AG09309 (cell line): ENCODE results near the gene WDR5.
"Not testable (repeated sequence)": the region's sequence is repeated elsewhere in the genome, so short reads cannot be mapped to it uniquely, and the experiment has no call there.

Source experiments
- DNase-seq: peaks from one replicate; pipeline ENCODE4 v3.0.0-alpha.2; 2010; ENCODE audit warnings: low read depth
- H3K4me3 ChIP-seq: 2 replicates; pipeline ENCODE4 v1.5.1; 2011; ENCODE audit warnings: mild to moderate bottlenecking, low read depth, low read length, moderate library complexity; ENCODE audit not compliant: control insufficient read depth
- TF ChIP-seq, protein P1 (sequence below): IDR thresholded peaks from 2 replicates; pipeline ENCODE4 v1.5.1; 2011; ENCODE audit warnings: mild to moderate bottlenecking, low read depth, low read length, inconsistent platforms; ENCODE audit not compliant: insufficient read depth, control insufficient read depth; ENCODE audit errors: missing control alignments

The WDR5 gene

GRCh38 chr9:134135343-134136117 is at the start of gene WDR5:
WDR5 (plus strand) TSS chr9:134136082; CDS start chr9:134139878, 3,796 bp downstream.
- TF ChIP-seq, protein P1, sequence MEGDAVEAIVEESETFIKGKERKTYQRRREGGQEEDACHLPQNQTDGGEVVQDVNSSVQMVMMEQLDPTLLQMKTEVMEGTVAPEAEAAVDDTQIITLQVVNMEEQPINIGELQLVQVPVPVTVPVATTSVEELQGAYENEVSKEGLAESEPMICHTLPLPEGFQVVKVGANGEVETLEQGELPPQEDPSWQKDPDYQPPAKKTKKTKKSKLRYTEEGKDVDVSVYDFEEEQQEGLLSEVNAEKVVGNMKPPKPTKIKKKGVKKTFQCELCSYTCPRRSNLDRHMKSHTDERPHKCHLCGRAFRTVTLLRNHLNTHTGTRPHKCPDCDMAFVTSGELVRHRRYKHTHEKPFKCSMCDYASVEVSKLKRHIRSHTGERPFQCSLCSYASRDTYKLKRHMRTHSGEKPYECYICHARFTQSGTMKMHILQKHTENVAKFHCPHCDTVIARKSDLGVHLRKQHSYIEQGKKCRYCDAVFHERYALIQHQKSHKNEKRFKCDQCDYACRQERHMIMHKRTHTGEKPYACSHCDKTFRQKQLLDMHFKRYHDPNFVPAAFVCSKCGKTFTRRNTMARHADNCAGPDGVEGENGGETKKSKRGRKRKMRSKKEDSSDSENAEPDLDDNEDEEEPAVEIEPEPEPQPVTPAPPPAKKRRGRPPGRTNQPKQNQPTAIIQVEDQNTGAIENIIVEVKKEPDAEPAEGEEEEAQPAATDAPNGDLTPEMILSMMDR, result peak; percentile 20
- peak within 1 kb of the TSS; percentile 99 for H3K4me3 ChIP-seq

GRCh38 chr9:134088063-134088725 is 47.7 kb upstream of the WDR5 start:
- H3K4me3 ChIP-seq, result no peak overlapping the region
- TF ChIP-seq, protein P1, result no peak
- DNase-seq, result no peak

More at GRCh38 chr9:134135343-134136117, at the start of gene WDR5:
- DNase-seq, result peak; percentile 37

- no peak for DNase-seq
- TF ChIP-seq, protein P1, result no peak
- no peak overlapping the region for H3K4me3 ChIP-seq
Observed at GRCh38 chr9:134089972-134090371, 45.9 kb upstream of the WDR5 start.

DNA sequence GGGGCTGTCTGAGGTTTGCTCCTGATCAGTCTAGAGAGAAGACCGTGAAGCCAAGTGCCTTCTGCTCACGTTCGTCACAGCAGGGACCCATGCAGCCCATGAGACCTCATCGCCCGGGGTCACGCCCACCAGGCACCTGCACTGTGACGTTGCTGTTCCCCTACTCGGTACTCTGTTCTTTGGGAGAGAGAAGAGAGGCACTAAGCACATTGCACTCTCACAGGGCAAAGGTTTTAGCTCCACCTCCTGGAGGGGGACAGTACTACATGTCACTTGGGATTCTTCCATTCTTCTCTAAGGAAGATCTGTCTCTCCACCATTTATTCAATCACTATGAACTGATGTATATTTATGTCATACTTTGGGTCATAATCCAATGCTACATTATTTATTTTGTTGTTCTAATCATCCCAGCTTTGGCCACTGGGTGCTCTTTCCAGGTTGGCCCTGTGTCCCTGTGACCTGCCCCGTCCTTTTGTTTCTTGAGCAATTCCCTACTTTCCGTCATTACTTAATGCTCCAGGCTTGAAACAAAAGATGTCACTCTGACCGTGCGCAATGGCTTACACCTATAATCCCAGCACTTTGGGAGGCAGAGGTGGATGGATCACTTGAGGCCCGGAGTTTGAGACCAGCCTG is 36.6 kb upstream of the WDR5 start:
- TF ChIP-seq, protein P1, result peak; percentile 69
- no peak overlapping the region for H3K4me3 ChIP-seq
- DNase-seq, result no peak

- TF ChIP-seq, protein P1, result no peak
- H3K4me3 ChIP-seq, result no peak overlapping the region
- no peak for DNase-seq
Observed at GRCh38 chr9:134100040-134100439, 35.8 kb upstream of the WDR5 start.

GRCh38 chr9:134101133-134101532 is 34.7 kb upstream of the WDR5 start:
- not testable (repeated sequence) for DNase-seq, H3K4me3 ChIP-seq
